H1 (cell line): Measurements from ENCODE around the gene ACVR2A. TPM values are rescaled to one million over a fixed set of nuclear protein-coding genes. Genes with fewer than 3 reads are reported as not detected.

Experiments used
- CEBPB ChIP-seq: IDR thresholded peaks from 2 replicates; pipeline ENCODE4 v1.6.1; 2012; ENCODE audit warnings: low read depth, low read length
- MAFK ChIP-seq: IDR thresholded peaks from 2 replicates; pipeline ENCODE4 v1.6.1; 2012; ENCODE audit warnings: low read depth, mild to moderate bottlenecking, improper control_type of control experiment, low read length
- NANOG ChIP-seq: IDR thresholded peaks from 2 replicates; pipeline ENCODE4 v1.6.1; 2011; ENCODE audit warnings: low read length, low read depth, mild to moderate bottlenecking, inconsistent platforms; ENCODE audit not compliant: insufficient read depth, poor library complexity, severe bottlenecking
- NRF1 ChIP-seq: IDR thresholded peaks from 2 replicates; pipeline ENCODE4 v1.6.1; 2011; ENCODE audit warnings: mild to moderate bottlenecking, low read depth, low read length, improper control_type of control experiment
- polyA plus RNA-seq, 7 experiments: library from polyadenylated mRNA; depleted of rRNA in 3 of 7; stranded (reverse) in 5 of 7; unstranded in 2 of 7; fragments of >200 nt in 5 of 7; fragments of 200-250 nt in 2 of 7; gene quantifications; 1 replicate in 5 of 7; 2 replicates in 1 of 7; 4 replicates in 1 of 7; pipeline versions ENCODE4 v1.2.1 to v1.2.3, GENCODE V29; 2011 to 2013; ENCODE audit warnings: missing spikeins in 2 of 7, mixed read lengths in 2 of 7
- total RNA-seq: library from RNA; stranded (reverse); fragmentation: NEBNext Ultra II Directional; extraction: Animal tissue kit (Norgen Biotek cat#: 25700); gene quantifications from 2 replicates; pipeline ENCODE4 v1.2.1, GENCODE V29; 2021
- TF ChIP-seq, protein P1 (sequence below): fragments of 300-600 bp; sonication (generic); IDR thresholded peaks from 2 replicates; pipeline ENCODE4 v1.7.1; 2012; ENCODE audit warnings: low read length, moderate library complexity, mild to moderate bottlenecking, inconsistent platforms; ENCODE audit not compliant: insufficient replicate concordance

The ACVR2A gene
- total and polyA plus RNA-seq, 2 of the 8 experiments (the other 6 are each of a cell fraction or from before 2014, with no cell fraction given) = 3.4 to 18.1 TPM

DNA sequence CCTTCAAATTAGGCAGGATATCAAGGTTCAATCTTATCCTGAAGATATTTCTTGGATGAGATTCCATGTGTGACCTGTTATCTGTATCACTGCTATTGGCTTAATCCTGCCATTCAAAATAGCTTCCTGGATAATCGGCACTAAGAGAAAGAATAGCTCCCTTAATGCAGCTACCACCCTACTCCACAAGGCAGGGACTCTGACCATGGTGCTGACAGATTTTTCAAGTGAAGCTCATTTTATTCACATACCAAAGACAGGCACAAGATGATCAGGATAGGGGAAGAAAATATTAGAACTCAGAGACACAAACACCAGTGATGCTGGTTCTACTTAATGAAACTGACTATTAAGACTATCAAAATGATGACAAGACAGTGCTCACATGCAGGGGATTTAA lies 100.8 kb downstream of the ACVR2A start (continued):
- TF ChIP-seq, protein P1, sequence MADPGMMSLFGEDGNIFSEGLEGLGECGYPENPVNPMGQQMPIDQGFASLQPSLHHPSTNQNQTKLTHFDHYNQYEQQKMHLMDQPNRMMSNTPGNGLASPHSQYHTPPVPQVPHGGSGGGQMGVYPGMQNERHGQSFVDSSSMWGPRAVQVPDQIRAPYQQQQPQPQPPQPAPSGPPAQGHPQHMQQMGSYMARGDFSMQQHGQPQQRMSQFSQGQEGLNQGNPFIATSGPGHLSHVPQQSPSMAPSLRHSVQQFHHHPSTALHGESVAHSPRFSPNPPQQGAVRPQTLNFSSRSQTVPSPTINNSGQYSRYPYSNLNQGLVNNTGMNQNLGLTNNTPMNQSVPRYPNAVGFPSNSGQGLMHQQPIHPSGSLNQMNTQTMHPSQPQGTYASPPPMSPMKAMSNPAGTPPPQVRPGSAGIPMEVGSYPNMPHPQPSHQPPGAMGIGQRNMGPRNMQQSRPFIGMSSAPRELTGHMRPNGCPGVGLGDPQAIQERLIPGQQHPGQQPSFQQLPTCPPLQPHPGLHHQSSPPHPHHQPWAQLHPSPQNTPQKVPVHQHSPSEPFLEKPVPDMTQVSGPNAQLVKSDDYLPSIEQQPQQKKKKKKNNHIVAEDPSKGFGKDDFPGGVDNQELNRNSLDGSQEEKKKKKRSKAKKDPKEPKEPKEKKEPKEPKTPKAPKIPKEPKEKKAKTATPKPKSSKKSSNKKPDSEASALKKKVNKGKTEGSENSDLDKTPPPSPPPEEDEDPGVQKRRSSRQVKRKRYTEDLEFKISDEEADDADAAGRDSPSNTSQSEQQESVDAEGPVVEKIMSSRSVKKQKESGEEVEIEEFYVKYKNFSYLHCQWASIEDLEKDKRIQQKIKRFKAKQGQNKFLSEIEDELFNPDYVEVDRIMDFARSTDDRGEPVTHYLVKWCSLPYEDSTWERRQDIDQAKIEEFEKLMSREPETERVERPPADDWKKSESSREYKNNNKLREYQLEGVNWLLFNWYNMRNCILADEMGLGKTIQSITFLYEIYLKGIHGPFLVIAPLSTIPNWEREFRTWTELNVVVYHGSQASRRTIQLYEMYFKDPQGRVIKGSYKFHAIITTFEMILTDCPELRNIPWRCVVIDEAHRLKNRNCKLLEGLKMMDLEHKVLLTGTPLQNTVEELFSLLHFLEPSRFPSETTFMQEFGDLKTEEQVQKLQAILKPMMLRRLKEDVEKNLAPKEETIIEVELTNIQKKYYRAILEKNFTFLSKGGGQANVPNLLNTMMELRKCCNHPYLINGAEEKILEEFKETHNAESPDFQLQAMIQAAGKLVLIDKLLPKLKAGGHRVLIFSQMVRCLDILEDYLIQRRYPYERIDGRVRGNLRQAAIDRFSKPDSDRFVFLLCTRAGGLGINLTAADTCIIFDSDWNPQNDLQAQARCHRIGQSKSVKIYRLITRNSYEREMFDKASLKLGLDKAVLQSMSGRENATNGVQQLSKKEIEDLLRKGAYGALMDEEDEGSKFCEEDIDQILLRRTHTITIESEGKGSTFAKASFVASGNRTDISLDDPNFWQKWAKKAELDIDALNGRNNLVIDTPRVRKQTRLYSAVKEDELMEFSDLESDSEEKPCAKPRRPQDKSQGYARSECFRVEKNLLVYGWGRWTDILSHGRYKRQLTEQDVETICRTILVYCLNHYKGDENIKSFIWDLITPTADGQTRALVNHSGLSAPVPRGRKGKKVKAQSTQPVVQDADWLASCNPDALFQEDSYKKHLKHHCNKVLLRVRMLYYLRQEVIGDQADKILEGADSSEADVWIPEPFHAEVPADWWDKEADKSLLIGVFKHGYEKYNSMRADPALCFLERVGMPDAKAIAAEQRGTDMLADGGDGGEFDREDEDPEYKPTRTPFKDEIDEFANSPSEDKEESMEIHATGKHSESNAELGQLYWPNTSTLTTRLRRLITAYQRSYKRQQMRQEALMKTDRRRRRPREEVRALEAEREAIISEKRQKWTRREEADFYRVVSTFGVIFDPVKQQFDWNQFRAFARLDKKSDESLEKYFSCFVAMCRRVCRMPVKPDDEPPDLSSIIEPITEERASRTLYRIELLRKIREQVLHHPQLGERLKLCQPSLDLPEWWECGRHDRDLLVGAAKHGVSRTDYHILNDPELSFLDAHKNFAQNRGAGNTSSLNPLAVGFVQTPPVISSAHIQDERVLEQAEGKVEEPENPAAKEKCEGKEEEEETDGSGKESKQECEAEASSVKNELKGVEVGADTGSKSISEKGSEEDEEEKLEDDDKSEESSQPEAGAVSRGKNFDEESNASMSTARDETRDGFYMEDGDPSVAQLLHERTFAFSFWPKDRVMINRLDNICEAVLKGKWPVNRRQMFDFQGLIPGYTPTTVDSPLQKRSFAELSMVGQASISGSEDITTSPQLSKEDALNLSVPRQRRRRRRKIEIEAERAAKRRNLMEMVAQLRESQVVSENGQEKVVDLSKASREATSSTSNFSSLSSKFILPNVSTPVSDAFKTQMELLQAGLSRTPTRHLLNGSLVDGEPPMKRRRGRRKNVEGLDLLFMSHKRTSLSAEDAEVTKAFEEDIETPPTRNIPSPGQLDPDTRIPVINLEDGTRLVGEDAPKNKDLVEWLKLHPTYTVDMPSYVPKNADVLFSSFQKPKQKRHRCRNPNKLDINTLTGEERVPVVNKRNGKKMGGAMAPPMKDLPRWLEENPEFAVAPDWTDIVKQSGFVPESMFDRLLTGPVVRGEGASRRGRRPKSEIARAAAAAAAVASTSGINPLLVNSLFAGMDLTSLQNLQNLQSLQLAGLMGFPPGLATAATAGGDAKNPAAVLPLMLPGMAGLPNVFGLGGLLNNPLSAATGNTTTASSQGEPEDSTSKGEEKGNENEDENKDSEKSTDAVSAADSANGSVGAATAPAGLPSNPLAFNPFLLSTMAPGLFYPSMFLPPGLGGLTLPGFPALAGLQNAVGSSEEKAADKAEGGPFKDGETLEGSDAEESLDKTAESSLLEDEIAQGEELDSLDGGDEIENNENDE = no peak
- no peak for TF ChIP-seq MAFK
- TF ChIP-seq NRF1 = no peak
- no peak for TF ChIP-seq NANOG
- no peak for TF ChIP-seq CEBPB
